ENCODE measurements around the gene IQSEC1.

DNA sequence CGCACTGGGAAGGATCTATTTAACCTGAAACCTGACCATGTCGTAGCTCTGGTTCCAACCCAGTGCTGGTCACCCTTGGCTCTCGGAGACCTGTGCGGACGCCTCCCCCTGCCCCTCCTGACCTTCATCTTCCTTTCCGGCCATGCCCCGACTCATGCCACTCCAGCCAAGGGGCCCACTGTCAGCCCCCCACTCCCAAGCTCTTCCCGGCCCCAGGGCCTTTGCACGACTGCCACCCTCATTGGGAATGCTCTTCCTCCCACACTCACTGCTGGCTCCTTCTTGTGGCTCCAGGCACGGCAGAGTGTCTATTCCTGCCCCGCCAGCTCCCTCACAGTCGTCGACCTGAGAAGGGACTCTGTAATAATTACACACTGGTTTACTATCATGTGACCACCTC lies 9.4 kb upstream of the IQSEC1 start:
- no peak for TF ChIP-seq TAF1 (IDR thresholded peaks at IDR 0.05; ENCODE audit: low read depth, low read length)
- TF ChIP-seq POLR2AphosphoS5 (IDR thresholded peaks at IDR 0.05; ENCODE audit: low read depth, low read length): no peak
- TF ChIP-seq POLR2A (IDR thresholded peaks at IDR 0.05; ENCODE audit: low read depth, low read length): no peak
- no peak for TF ChIP-seq POU2F2 (IDR thresholded peaks at IDR 0.05; ENCODE audit: low read depth, low read length)
- TF ChIP-seq SPI1 (IDR thresholded peaks at IDR 0.05; ENCODE audit: low read depth, low read length): no peak
- no peak for TF ChIP-seq PAX5 (IDR thresholded peaks at IDR 0.05; ENCODE audit: insufficient read depth, low read length, severe bottlenecking)
